ENCODE results near the gene LRMDA. TPM values are rescaled to one million over a fixed set of nuclear protein-coding genes. Genes with fewer than 3 reads are reported as not detected.
A peak's percentile ranks its signal among the peaks of the same experiment; 100 is the strongest.

The LRMDA gene
- total and polyA plus RNA-seq, 10 of the 15 experiments (the other 5 are each of a cell fraction or from before 2014, with no cell fraction given) = 0.07 to 0.54 (median 0.29) TPM; not detected in 4

- ChIA-PET CTCF (interaction anchor here (1.6 kb wide), 1 partner anchor 45 kb away, joined by 5 read pairs; no protein-coding TSS in a partner anchor), SMC1A (ENCODE audit: uncharacterized antibody, unreplicated experiment) (interaction anchor here (0.9 to 3.5 kb wide), 8 partner anchors 13 to 204 kb away, joined by 3 to 13 read pairs (median 4); partner anchors contain the start of gene ZNF503), POLR2A (interaction anchor here (0.6 to 1.7 kb wide), 2 partner anchors 8 to 39 kb away, joined by 3 to 6 read pairs; no protein-coding TSS in a partner anchor), RAD21 (ENCODE audit: unreplicated experiment) (interaction anchor here (1.0 to 1.1 kb wide), 2 partner anchors 9 to 202 kb away, joined by 3 read pairs; no protein-coding TSS in a partner anchor)
- peak; percentile 81 for ATAC-seq
- H3K36me3 ChIP-seq (ENCODE audit: control insufficient read depth in 2 of 2, insufficient read depth in 2 of 2, low read length in 1 of 2) = no peaks in the 10 kb centered on the region
- H2AFZ ChIP-seq (ENCODE audit: control insufficient read depth, low read depth, low read length) = no peak overlapping the region; the same call in 1 of the 2 replicates
- peak overlapping the region; percentile 2; the same call in 1 of the 2 replicates for H3K4me2 ChIP-seq (ENCODE audit: control insufficient read depth, insufficient read depth)
- H3K4me3 ChIP-seq = no peak overlapping the region; the same call in 1 of the 2 replicates
- BruUV-seq (replicated peaks) = no TSS peak
- intact Hi-C loops (cut with micrococcal nuclease; ENCODE audit: unreplicated experiment) = no loop called here
- no peaks in the 10 kb centered on the region for H3K79me2 ChIP-seq (ENCODE audit: control insufficient read depth, insufficient read depth, low read length)
- H3K27ac ChIP-seq (ENCODE audit: control insufficient read depth, insufficient read depth) = peak overlapping the region; percentile 36
- no peaks in the 10 kb centered on the region for H4K20me1 ChIP-seq (ENCODE audit: control insufficient read depth, insufficient read depth)
- no peaks in the 10 kb centered on the region for H3K27me3 ChIP-seq (replicated peaks in 1 of 2; ENCODE audit: control insufficient read depth in 2 of 2, insufficient read depth in 2 of 2, low read length in 1 of 2)
- FAIRE-seq = peak; percentile 85
- H3K9me3 ChIP-seq (replicated peaks; ENCODE audit: control insufficient read depth, insufficient read depth, low read length) = no peaks in the 10 kb centered on the region; the same call in 2 of the 3 replicates
- peaks cover 4% of the 10 kb centered on the region for H3K4me1 ChIP-seq (ENCODE audit: control insufficient read depth, insufficient read depth, low read length)
- H3K9ac ChIP-seq (ENCODE audit: control insufficient read depth, insufficient read depth, low read length) = no peak overlapping the region
- WGBS (ENCODE audit: insufficient coverage, insufficient replicate concordance, low lambda C conversion rate, missing lambda C conversion rate) = 28% methylated on average over 5 of the region's 5 CpGs
- in situ Hi-C loops (cut with MboI) = no loop called here
- peak; percentile 64 for DNase-seq (ENCODE audit: low read depth, low spot score)
- no peak for TF ChIP-seq PAX8 (IDR thresholded peaks at IDR 0.05)
- no peak for TF ChIP-seq HDGF (IDR thresholded peaks at IDR 0.05)
- TF ChIP-seq SKIL (IDR thresholded peaks at IDR 0.05; ENCODE audit: low read depth, poor library complexity, severe bottlenecking) = peak; percentile 28
- TF ChIP-seq NRF1 (conservative IDR thresholded peaks at IDR 0.05; ENCODE audit: low read depth, low read length) = no peak
- TF ChIP-seq EED (IDR thresholded peaks at IDR 0.05; ENCODE audit: low read depth) = no peak
- TF ChIP-seq ZNF384 (IDR thresholded peaks at IDR 0.05; ENCODE audit: borderline replicate concordance, low read depth, low read length) = no peak
- TF ChIP-seq POLR2AphosphoS5 (IDR thresholded peaks at IDR 0.05; ENCODE audit: low read length) = no peak
- peak; percentile 80 for TF ChIP-seq RELB (IDR thresholded peaks at IDR 0.05; ENCODE audit: low read depth)
- no peak for TF ChIP-seq ZBTB4 (CRISPR knock-in tag; IDR thresholded peaks at IDR 0.05)
- no peak for TF ChIP-seq JUND (IDR thresholded peaks at IDR 0.05; ENCODE audit: low read depth, low read length)
- TF ChIP-seq CBX3 (IDR thresholded peaks at IDR 0.05; ENCODE audit: borderline replicate concordance, low read depth) = no peak
- TF ChIP-seq MEF2B (IDR thresholded peaks at IDR 0.05; ENCODE audit: partially characterized antibody, poor library complexity, severe bottlenecking) = peak; percentile 92
- no peak for TF ChIP-seq SMC3 (IDR thresholded peaks at IDR 0.05; ENCODE audit: borderline replicate concordance, low read length)
- 0 out of 2 replicates have a peak, but pooled peaks have one; percentile 11 for TF ChIP-seq NKRF (conservative IDR thresholded peaks at IDR 0.05)
These were observed 174.9 kb downstream of the LRMDA start for GRCh38 chr10:75606203-75606779.

Data from GM12878 (cell line).